Liver (tissue), 3 donors: ENCODE measurements around the gene HNRNPM.

Source experiments
- MAX ChIP-seq: IDR thresholded peaks from 2 replicates; pipeline ENCODE4 v1.6.1; 2016; ENCODE audit warnings: antibody characterized with exemption
- RXRA ChIP-seq, 2 donors: IDR thresholded peaks; 2 replicates each; pipeline ENCODE4 v1.6.1; 2017 to 2018; ENCODE audit warnings: antibody characterized with exemption in 2 of 2, mild to moderate bottlenecking in 1 of 2
- TAF1 ChIP-seq: conservative IDR thresholded peaks from 2 replicates; pipeline ENCODE4 v1.6.1; 2016; ENCODE audit warnings: antibody characterized with exemption, mild to moderate bottlenecking
- TF ChIP-seq, protein P1 (sequence below): fragments of 150-350 bp; IDR thresholded peaks from 2 replicates; pipeline ENCODE4 v1.5.1; 2017; ENCODE audit warnings: improper control_type of control experiment, low read depth, low read length; ENCODE audit not compliant: missing input control
- TF ChIP-seq, protein P2 (sequence below): IDR thresholded peaks from 2 replicates; pipeline ENCODE4 v1.6.1; 2016; ENCODE audit warnings: antibody characterized with exemption
- donor health status: healthy.
- donor health status: healthy.

DNA sequence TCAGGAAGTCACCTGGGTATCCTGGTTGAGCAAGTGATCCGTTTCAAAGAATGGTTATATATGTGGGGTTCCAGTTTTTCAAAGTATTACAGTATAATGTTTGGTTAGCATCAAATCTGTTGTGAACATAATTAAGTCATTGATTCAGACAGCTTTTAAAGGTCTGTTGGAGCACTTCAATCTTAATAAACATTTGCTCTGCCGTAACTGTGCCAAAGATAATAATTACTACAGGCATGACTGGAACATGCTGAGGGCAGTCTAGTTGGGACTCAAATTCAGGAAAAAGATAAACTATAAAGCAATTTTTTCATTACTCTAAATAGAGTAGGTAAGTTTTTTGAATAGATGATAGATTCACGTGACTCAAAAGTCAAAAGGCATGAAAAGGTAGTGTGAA lies 23.3 kb downstream of the HNRNPM start:
- TF ChIP-seq, protein P1, sequence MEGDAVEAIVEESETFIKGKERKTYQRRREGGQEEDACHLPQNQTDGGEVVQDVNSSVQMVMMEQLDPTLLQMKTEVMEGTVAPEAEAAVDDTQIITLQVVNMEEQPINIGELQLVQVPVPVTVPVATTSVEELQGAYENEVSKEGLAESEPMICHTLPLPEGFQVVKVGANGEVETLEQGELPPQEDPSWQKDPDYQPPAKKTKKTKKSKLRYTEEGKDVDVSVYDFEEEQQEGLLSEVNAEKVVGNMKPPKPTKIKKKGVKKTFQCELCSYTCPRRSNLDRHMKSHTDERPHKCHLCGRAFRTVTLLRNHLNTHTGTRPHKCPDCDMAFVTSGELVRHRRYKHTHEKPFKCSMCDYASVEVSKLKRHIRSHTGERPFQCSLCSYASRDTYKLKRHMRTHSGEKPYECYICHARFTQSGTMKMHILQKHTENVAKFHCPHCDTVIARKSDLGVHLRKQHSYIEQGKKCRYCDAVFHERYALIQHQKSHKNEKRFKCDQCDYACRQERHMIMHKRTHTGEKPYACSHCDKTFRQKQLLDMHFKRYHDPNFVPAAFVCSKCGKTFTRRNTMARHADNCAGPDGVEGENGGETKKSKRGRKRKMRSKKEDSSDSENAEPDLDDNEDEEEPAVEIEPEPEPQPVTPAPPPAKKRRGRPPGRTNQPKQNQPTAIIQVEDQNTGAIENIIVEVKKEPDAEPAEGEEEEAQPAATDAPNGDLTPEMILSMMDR: no peak
- TF ChIP-seq MAX (no peak), RXRA (IDR thresholded peaks at IDR 0.05) (no peak), TAF1 (no peak)
- TF ChIP-seq, protein P2, sequence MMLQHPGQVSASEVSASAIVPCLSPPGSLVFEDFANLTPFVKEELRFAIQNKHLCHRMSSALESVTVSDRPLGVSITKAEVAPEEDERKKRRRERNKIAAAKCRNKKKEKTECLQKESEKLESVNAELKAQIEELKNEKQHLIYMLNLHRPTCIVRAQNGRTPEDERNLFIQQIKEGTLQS: no peak
